ENCODE data around the gene DUSP5.

DUSP5 gene

GRCh38 chr10:110471566-110472139, 26.1 kb upstream of the DUSP5 start:
- no peaks in the 10 kb centered on the region for H3K4me1 ChIP-seq (ENCODE audit: control insufficient read depth, low read length)
- no peaks in the 10 kb centered on the region for H3K36me3 ChIP-seq (ENCODE audit: control insufficient read depth, low read length)
- H3K27me3 ChIP-seq (ENCODE audit: control insufficient read depth, low read length), result no peaks in the 10 kb centered on the region
- H3K9me2 ChIP-seq (replicated peaks; ENCODE audit: control insufficient read depth, low read length), result no peaks in the 10 kb centered on the region
- no peaks in the 10 kb centered on the region for H4K20me1 ChIP-seq (ENCODE audit: control insufficient read depth, insufficient read depth, low read depth, low read length)
- no peak overlapping the region for H3K4me3 ChIP-seq (ENCODE audit: low read length)
- H3K9me3 ChIP-seq (ENCODE audit: control insufficient read depth, insufficient read depth, low read length), result no peaks in the 10 kb centered on the region
- H3K79me2 ChIP-seq (ENCODE audit: control insufficient read depth, low read length), result no peaks in the 10 kb centered on the region
- TF ChIP-seq EZH2phosphoT487 (IDR thresholded peaks at IDR 0.05; ENCODE audit: borderline replicate concordance, low read length) (no peak), CTCF (IDR thresholded peaks at IDR 0.05; ENCODE audit: low read depth, low read length, poor library complexity, severe bottlenecking) (no peak)
- no peak overlapping the region for H3K4me2 ChIP-seq (ENCODE audit: low read length)
- H3F3A ChIP-seq (ENCODE audit: control insufficient read depth, insufficient read depth), result no peaks in the 10 kb centered on the region
- H3K27ac ChIP-seq (ENCODE audit: low read depth, low read length), result no peak overlapping the region

- Histone ChIP-seq H3K4me1 (ENCODE audit: control insufficient read depth, low read length) (no peaks in the 10 kb centered on the region), H3K36me3 (ENCODE audit: control insufficient read depth, low read length) (no peaks in the 10 kb centered on the region)
Observed at GRCh38 chr10:110474017-110474416, 23.7 kb upstream of the DUSP5 start.

DNA sequence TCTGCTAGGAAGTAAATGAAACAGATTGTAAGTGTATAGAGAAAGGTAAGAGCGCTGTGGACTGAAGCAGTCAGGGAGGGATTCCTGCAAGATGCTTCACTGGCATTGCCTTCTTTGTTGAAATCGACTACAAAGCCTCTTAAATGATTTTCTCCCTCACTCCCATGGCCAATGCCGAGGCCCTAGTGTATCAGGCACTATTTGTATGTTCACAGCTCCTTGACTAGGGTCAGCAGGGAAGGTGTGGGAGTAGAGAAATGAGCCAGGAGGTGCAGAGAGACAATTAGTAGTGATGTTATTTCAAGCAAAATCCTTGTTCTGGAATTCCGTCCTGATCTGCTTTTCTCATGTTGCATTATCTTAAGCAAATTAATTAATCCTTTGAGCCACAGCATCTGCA, 22.9 kb upstream of the DUSP5 start:
- no peak for TF ChIP-seq EZH2phosphoT487 (IDR thresholded peaks at IDR 0.05; ENCODE audit: borderline replicate concordance, low read length)
- no peak for TF ChIP-seq CTCF (IDR thresholded peaks at IDR 0.05; ENCODE audit: low read depth, low read length, poor library complexity, severe bottlenecking)
- Histone ChIP-seq H3K4me3 (ENCODE audit: low read length) (no peak overlapping the region), H3K27me3 (ENCODE audit: control insufficient read depth, low read length) (no peaks in the 10 kb centered on the region)

More at GRCh38 chr10:110474017-110474416, 23.7 kb upstream of the DUSP5 start:
- H3F3A ChIP-seq (ENCODE audit: control insufficient read depth, insufficient read depth), result no peaks in the 10 kb centered on the region
- no peak overlapping the region for H3K27ac ChIP-seq (ENCODE audit: low read depth, low read length)
- no peaks in the 10 kb centered on the region for H3K9me2 ChIP-seq (replicated peaks; ENCODE audit: control insufficient read depth, low read length)
- no peaks in the 10 kb centered on the region for H4K20me1 ChIP-seq (ENCODE audit: control insufficient read depth, insufficient read depth, low read depth, low read length)
- no peak for TF ChIP-seq CTCF (IDR thresholded peaks at IDR 0.05; ENCODE audit: low read depth, low read length, poor library complexity, severe bottlenecking)
- no peak for TF ChIP-seq EZH2phosphoT487 (IDR thresholded peaks at IDR 0.05; ENCODE audit: borderline replicate concordance, low read length)
- H3K4me2 ChIP-seq (ENCODE audit: low read length), result no peak overlapping the region
- H3K9me3 ChIP-seq (ENCODE audit: control insufficient read depth, insufficient read depth, low read length), result no peaks in the 10 kb centered on the region
- H3K79me2 ChIP-seq (ENCODE audit: control insufficient read depth, low read length), result no peaks in the 10 kb centered on the region
- H3K4me3 ChIP-seq (ENCODE audit: low read length), result no peak overlapping the region
- no peaks in the 10 kb centered on the region for H3K27me3 ChIP-seq (ENCODE audit: control insufficient read depth, low read length)

More for the DNA sequence above, 22.9 kb upstream of the DUSP5 start:
- no peak overlapping the region for H3K27ac ChIP-seq (ENCODE audit: low read depth, low read length)
- no peak overlapping the region for H3K4me2 ChIP-seq (ENCODE audit: low read length)
- H3K4me1 ChIP-seq (ENCODE audit: control insufficient read depth, low read length), result no peaks in the 10 kb centered on the region
- H3K79me2 ChIP-seq (ENCODE audit: control insufficient read depth, low read length), result no peaks in the 10 kb centered on the region
- H3F3A ChIP-seq (ENCODE audit: control insufficient read depth, insufficient read depth), result no peaks in the 10 kb centered on the region
- H3K9me3 ChIP-seq (ENCODE audit: control insufficient read depth, insufficient read depth, low read length), result no peaks in the 10 kb centered on the region
- no peaks in the 10 kb centered on the region for H3K36me3 ChIP-seq (ENCODE audit: control insufficient read depth, low read length)
- H4K20me1 ChIP-seq (ENCODE audit: control insufficient read depth, insufficient read depth, low read depth, low read length), result no peaks in the 10 kb centered on the region
- H3K9me2 ChIP-seq (replicated peaks; ENCODE audit: control insufficient read depth, low read length), result no peaks in the 10 kb centered on the region

All from DOHH2 (cell line).